Urothelium cell line (cell line): ENCODE data around the gene CRNN.

ENCODE experiments used
- DNase-seq: peaks from one replicate; pipeline ENCODE4 v3.0.0; 2011; ENCODE audit warnings: low spot score, mixed read lengths
- FAIRE-seq: peaks from 2 replicates; lab custom pipeline; 2011; peaks lifted over from hg19 to GRCh38; lab: Jason Lieb, UNC

The CRNN gene

GRCh38 chr1:152413909-152414308 is at the start of gene CRNN:
CRNN (minus strand) TSS chr1:152414263; CDS start chr1:152412233, 2,030 bp downstream.
- DNase-seq, result no peak
- FAIRE-seq, result no peak

- DNase-seq (no peak), FAIRE-seq (no peak)
These were observed 48.6 kb upstream of the CRNN start for GRCh38 chr1:152462636-152463035.

- DNase-seq, result peak; percentile 61
- FAIRE-seq, result no peak
These were observed 47.5 kb upstream of the CRNN start for GRCh38 chr1:152461544-152461943.

- no peak for DNase-seq
- no peak for FAIRE-seq
These were observed 46.5 kb upstream of the CRNN start for GRCh38 chr1:152460529-152460899.

GRCh38 chr1:152459596-152460528 is 45.8 kb upstream of the CRNN start:
- DNase-seq, result peak; percentile 77
- no peak for FAIRE-seq

GRCh38 chr1:152458384-152459185 is 44.5 kb upstream of the CRNN start:
- FAIRE-seq (no peak), DNase-seq (peak; percentile 72)

- DNase-seq (no peak), FAIRE-seq (no peak)
These were observed 43.5 kb upstream of the CRNN start for GRCh38 chr1:152457561-152457960.

GRCh38 chr1:152457071-152457470 is 43.0 kb upstream of the CRNN start:
- FAIRE-seq (no peak), DNase-seq (no peak)

- FAIRE-seq (no peak), DNase-seq (peak; percentile 46)
These were observed 37.2 kb upstream of the CRNN start for GRCh38 chr1:152451254-152451653.

- FAIRE-seq (no peak), DNase-seq (no peak)
These were observed 35.6 kb upstream of the CRNN start for GRCh38 chr1:152449661-152450060.

- DNase-seq (no peak), FAIRE-seq (no peak)
These were observed 34.4 kb upstream of the CRNN start for GRCh38 chr1:152448496-152448895.

- FAIRE-seq (no peak), DNase-seq (no peak)
These were observed 34.0 kb upstream of the CRNN start for GRCh38 chr1:152448095-152448494.

- FAIRE-seq (no peak), DNase-seq (no peak)
These were observed 33.4 kb upstream of the CRNN start for GRCh38 chr1:152447484-152447883.

GRCh38 chr1:152444045-152444444 is 30.0 kb upstream of the CRNN start:
- no peak for DNase-seq
- no peak for FAIRE-seq

GRCh38 chr1:152442765-152443164 is 28.7 kb upstream of the CRNN start:
- DNase-seq, result peak; percentile 75
- no peak for FAIRE-seq

GRCh38 chr1:152442301-152442700 is 28.2 kb upstream of the CRNN start:
- FAIRE-seq, result no peak
- DNase-seq, result no peak

- FAIRE-seq, result no peak
- DNase-seq, result no peak
These were observed 27.7 kb upstream of the CRNN start for GRCh38 chr1:152441756-152442155.

- DNase-seq (peak; percentile 87), FAIRE-seq (peak; percentile 84)
These were observed 26.8 kb upstream of the CRNN start for GRCh38 chr1:152440635-152441471.

GRCh38 chr1:152436593-152437496 is 22.8 kb upstream of the CRNN start:
- FAIRE-seq, result no peak

GRCh38 chr1:152427458-152427857 is 13.4 kb upstream of the CRNN start:
- FAIRE-seq (no peak), DNase-seq (no peak)

More at GRCh38 chr1:152436593-152437496, 22.8 kb upstream of the CRNN start:
- peak; percentile 57 for DNase-seq
